CD4-positive, alpha-beta T cell treated with Interleukin-15 for 4 hours (primary cell): ENCODE data around the gene KCNV2.
"Not testable (repeated sequence)": the region's sequence is repeated elsewhere in the genome, so short reads cannot be mapped to it uniquely, and the experiment has no call there.

ENCODE experiments used
- DNase-seq: peaks from one replicate; pipeline ENCODE4 v3.0.0-alpha.2; 2020; ENCODE audit warnings: low spot score

The KCNV2 gene

DNA sequence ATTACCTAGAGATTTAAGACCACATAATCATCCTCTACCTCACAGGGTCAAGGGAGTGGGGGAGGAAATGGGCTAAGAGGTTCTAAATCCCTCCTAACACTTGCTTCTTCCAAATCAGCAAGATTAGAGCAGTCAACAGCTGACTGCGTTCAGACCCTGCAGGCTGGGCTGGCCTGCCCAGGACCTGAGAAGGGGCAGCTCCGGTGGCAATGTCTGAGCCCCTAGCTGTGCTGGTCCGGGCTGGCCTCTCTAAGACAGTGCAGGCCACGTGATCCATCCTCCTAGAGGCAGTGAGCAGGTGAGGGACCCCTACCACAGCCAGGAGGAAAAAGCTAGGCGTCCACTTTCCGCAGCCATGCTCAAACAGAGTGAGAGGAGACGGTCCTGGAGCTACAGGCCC is at the start of gene KCNV2:
Gene KCNV2, plus strand, starts transcription at position 126 of the 400 bp plus-strand sequence. Its CDS starts 230 bp downstream, at position 356.
- no peak for DNase-seq

DNA sequence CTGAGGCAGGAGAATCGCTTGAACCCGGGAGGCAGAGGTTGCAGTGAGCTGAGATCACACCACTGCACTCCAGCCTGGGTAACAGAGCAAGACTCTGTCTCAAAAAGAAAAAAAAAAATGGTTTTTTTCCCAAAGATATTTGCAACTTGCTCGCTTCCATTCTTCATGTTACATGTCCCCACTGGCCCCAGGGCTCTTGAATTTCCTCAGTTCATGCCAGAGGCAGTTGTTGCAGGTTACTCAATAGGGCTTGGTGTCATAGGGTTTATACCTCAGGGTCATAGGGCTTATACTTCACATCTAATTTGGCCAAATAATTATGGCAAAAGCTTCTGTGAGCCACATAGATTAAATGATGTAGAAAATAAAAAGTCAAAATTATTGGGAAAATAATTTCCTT is 44.1 kb upstream of the KCNV2 start:
- DNase-seq = no peak

DNA sequence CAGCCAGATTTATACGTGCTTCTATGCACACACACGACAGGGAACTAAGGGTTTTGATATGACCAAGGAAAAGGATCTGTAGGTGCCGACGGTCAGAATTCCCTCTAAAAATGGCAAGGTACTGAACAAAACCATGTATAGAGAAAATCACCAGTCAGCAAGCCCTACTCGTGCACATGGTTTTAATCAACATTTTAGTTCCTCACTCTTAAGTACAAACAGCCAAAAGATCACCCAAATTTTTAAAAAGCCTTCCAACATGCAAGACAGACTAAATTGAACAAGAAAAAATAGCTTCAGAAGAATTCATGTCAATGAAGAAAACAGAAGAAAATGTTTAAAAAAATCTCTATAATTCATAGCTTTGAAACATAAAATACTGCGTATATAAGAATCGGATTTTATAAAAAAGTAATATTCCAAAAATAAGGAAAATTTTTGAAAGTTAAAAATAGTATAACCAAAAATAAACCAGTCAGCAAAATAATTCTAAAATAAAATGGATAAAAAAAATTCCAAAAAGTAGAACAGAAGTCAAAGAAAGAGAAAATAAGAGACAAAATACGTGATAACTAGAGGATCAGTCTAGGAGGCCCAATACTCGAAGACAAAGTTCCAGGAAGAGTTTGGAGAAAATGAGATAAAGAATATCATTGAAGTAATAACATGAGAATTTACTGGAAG is 43.0 kb upstream of the KCNV2 start:
- no peak for DNase-seq

DNA sequence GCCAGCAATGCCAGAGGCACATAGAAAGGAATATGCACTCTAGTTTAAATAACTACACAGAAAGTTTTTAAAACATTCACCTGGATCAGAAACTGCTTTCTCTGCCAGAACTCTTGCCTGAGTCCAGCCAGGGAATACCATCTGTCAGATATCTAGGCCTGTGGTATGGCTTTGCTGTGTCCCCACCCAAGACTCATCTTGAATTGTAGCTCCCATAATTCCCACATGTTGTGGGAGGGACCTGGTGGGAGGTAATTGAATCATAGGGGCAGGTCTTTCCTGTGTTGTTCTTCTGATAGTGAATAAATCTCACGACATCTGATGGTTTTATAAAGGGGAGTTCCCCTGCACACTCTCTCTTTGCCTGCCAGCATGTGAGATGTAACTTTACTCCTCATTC is 41.5 kb upstream of the KCNV2 start:
- no peak for DNase-seq

DNA sequence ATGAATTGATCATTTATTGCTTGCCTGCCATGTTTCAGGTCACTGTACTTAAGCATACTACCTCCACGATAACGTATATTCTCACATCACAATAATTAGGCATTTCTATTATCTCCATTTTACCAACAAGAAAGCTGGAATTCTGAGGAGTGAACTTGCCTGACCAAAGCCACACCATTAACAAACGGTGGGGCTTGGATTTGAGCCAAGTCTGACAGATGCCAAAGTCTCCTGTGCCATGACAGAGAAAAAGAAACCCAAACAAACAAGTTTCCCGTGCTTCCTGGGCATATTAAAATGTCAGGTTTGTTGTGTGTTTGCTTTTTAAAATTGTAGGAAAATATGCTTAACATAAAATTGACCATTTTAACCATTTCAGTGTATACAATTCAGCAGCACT is 40.8 kb upstream of the KCNV2 start:
- no peak for DNase-seq

DNA sequence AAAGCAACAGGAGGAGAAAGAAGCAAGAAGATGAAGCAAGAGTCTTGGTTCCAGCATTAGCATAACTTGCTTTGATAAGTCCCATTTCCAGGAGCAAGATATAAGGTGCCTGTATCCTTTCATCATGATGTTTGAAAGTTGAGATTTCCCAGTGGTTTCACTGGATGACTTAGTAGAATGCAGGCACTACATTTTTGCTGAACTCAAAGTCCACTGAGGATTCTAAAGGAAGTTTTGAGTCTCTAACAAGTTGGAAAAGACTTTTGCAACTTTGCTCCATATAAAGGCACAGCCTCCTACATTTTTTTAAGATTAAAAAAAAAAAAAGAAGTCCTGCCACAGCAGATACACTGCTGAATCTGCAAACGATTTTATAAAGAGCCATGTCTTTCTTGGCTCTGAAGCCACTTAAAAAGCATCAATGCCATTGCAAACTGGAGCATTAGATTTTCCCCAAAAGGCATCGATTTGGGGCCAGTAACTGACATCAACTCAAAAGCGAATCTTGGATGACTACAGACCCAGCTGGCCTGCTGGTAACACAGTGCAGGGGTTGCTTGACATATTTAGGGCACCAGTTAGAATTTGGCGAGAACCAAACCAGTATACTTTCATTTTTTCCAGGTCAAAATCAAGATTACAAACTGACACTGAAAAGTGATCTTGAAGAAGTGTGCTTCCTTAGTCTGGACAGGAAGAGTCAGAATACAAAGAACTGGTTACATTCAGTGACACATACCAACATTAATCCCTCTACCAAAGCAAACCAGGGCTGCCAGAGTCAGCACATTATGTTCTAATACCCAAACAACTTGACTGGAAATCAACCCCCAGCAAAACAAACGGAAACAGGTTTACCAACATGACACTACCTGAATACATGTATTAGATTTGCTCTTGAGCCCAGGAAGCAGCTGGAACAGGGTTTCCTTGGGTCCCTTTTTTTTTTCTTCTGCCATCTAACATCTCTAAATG is 39.1 kb upstream of the KCNV2 start:
- no peak for DNase-seq

DNA sequence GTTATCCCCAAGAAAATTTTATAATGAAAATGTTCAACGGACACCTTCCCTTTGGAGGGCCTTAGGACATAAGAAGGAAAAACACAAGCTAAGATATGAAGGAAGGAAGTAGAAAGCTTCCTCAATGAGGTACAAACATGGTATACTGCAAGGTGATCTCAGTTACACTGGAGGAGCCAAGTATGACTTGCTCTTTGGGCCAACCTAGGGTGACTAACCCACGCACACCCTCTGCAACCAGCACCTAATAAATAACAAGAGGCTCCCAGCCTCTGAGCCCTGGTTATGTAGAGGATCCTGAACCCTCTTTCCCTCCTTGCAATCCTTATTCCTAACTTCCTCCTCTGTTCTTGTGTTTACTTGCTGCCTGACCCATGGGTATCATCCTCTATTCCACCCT is 38.3 kb upstream of the KCNV2 start:
- DNase-seq = no peak

DNA sequence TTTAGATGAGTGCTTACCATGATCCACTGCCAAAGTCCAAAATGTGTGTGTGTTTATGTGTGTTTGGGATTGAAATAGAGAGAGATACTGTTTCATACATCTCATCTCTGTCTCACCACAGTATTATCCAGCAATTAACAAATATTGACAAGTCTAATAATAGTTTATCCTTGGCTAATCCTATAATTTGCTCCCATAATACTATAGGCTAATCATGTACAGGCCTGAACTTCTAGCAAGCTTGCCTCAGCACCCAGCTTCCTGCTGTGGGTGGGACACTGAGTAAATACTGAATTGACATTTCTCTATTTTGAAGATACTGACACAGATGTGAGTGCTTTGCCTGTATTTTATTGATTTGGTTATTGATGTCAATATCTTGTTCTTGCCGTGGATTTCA is 35.3 kb upstream of the KCNV2 start:
- no peak for DNase-seq

DNA sequence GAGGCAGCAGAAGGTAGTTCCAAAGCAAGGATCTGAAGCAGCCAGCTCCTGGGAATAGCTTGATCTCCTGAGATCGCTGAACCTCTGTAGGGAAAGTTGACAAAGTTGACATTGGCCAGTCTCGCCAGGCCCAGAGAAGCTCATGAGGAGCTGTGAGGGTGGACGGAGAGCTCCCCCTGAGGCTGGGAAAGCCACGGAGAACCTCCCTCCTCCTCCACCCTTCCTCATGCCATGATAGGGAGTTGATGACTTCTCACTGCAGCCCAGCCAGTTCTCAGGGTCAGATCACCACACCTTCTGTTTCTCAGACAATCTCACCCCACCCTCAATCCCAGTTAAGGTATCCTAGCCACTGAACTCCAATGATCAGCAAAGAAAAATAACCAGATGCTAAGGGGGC is 30.4 kb upstream of the KCNV2 start:
- DNase-seq = no peak

DNA sequence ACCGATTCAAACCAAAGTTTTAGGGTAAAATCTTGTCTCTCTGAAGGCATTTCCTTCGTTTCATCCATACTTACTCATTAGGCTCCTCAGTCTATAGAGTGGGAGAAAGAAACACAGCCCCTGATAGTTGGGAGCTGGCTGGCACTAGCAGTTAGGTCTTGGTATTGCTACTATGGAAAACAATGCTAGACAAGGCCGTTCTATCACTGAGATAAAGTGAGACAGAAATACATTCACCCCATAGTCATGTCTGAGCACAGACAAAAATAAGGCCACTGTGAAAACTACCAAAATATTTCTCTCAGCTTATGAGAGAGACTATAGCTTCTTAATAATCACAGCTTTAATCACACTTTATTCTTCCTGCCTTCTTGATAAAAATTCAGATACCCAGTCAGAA is 28.7 kb upstream of the KCNV2 start:
- no peak for DNase-seq

DNA sequence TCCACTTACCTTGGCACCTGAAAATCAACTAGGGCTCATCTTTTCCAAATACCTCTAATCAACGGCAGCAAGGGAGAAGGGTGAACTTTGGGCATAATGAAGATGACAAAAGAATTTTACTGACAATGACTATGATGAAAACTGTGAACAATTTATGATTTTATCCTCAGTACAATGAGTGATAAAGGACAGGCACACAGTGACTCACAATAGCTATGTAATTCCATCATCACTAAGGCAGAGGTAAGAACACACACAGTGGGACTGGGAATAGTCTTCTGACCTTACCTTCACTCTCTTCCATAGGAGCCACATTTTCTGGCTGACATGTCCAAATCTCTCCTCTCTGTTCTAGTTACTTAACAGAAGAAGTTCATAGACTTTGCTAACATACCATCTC is 26.1 kb upstream of the KCNV2 start:
- no peak for DNase-seq

DNA sequence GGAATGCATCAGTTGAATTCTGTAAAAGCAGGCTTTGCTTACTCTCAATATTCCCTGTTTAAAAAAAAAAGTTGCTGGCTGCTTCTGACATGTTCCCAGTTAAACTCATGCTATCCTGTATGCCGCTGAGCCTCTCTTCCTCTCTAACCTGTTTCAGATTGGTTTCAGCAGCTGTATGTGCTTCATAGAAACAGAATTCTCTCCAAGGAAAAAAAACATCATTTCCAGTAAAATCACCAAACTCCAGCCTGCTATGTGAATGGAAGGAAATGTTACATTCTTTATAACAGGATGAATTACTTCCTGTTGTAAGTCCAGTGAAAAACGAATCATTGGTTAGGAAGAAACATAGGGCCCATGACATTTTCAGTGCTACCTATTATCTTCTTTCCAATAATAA is 25.7 kb upstream of the KCNV2 start:
- DNase-seq = no peak

DNA sequence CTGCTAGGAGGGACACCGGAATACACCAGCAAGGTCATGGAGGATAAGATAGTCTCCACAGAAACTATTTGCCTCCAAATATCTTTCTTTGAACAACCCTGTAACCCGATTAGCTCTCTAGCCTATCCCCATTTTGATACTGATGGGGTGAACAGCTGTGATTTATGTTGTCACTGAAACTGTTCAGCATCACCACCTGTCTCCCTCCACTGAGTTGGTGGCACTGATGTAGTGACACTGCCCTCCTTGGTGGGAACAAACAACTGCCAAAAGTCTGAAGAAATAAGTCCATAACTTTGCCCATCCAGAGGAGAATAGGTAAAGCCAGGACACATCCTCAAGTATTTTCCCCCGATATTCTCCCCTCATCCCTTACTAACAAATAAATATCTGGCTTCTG is 24.3 kb upstream of the KCNV2 start:
- DNase-seq = no peak

DNA sequence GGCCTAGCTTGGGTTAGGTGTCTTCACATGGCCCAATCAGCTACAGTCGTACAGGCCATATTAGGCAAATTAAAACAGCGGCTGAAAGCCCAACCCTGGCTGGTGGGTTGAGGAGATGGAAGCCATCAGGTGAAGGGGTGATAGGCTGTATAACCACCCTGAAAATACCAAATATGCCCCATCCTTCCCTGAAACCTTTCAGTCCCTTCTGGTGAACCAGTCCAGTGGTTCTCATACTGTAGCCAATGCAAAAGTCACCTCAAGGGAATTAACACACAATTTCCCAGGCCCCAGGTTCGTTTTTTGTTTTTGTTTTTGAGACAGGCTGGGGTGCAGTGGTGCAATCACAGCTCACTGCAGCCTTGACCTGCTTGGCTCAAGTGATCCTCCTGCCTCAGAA is 19.8 kb upstream of the KCNV2 start:
- DNase-seq = no peak

DNA sequence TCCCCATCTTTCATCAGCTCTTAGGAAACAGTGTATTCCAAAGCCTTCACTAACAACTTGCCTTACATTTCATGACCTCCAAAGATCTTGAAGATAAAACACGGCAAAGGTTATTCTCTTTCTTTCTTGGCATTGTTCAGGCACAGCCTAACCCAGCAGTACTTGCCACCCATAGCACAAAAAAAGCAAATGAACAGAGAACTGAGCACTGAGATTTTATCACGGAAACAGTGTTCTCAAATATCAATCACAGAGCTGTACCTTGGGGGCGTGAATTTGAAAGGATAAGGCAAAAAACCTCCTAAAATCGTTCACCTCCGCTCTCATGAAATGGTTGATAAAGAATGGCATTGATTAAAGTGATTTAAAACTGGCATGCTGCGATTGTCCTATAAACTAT is 16.9 kb upstream of the KCNV2 start:
- DNase-seq = no peak

DNA sequence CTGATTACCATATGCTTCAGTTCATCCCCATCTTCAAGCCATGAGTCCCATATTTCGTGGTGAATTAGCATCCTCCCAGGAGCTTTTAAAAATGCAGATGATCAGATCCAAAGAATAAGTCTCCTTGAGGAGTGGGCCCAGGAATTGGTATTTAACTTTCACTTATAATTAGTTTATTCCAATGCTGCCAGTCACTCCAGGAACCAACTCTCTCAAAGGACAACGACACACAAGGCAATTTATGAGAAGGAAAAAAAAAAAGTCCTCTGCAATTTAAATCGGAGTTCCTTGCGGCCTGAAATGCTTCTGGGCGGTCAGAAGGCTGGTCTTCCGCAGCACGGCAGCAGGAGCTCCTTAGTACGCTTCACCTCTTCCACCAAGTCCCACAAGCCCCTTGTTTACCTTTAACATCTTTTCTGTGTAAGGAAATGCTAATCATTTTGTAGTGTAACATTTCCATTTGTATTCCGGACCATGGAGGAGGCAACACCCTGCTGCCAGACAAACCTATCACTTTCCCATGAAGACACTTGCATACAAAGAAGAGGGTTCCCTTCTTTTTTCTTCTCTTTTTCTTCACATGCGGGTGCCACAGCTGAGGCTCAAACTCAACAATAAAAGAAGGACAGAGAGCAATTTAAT is 16.3 kb upstream of the KCNV2 start:
- no peak for DNase-seq

DNA sequence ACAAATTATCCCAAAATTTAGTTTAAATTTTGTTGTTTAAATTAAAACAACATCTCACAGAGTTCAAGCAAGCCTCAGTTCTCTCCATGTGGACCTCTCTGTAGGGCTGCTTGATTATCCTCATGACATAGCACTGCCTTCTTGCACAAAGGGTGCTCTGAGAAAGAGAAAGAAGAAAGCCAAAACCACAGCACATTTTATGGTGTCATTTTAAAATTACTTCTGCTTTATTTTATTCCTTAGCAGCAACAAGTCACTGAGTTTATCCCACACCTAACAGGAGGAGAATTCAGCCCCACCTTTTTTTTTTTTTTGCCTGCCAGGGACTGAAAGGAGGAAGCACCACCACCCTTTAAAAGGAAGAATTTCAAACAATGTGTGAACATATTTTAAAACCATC is 12.8 kb upstream of the KCNV2 start:
- DNase-seq = no peak

DNA sequence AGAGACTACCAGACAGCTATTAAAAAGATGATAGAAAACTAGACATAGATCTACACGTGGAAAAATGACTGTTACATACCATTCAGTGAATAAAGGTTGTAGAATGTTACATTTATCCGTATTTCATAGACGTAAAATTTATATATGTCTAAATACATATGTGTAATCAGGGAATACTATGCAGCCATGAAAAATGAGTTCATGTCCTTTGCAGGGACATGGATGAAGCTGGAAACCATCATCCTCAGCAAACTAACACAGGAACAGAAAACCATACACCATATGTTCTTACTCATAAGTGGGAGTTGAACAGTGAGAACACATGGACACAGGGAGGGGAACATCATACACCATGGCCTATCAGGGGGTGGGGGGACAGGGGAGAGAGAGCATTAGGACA is 10.1 kb upstream of the KCNV2 start:
- not testable (repeated sequence) for DNase-seq

DNA sequence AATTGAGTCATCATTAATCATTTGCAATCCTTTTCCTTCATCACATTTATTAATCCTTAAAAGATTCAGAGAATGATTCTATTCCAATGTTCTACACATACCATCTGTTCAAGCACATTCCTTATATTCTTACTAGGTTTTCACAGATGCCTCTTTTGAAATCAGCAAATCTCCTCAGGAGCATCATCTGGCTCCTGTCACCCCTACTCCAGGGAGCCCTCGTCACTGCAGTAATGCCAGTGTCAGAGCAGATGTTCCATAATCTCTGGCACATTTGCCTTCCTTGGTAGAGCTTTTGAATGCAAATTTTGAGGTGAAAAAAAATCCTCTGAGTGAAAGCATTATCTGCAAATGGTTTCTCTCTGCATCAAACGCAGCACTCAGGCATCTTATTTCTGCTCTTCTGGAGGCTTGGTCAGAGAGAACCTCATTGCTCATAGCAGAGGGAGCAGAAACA is 7.6 kb upstream of the KCNV2 start:
- DNase-seq = no peak

DNA sequence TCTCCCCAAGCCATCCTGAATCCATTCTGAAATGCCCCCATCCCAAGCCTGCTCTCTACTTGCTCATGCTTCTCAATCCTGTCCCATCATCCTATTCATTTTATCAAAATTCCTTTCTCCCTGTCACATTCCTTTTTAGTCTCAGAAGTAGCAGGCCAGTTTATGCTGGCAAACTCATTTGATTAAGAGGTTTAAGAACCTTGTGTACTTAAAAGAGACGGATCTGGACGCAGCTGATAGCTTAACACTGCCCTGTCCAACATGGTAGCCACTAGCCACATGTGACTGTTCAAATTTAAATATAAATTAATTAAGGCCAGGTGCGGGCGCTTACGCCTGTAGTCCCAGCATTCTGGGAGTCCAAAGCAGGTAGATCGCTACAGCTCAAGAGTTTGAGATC is 5.6 kb upstream of the KCNV2 start:
- DNase-seq = no peak

DNA sequence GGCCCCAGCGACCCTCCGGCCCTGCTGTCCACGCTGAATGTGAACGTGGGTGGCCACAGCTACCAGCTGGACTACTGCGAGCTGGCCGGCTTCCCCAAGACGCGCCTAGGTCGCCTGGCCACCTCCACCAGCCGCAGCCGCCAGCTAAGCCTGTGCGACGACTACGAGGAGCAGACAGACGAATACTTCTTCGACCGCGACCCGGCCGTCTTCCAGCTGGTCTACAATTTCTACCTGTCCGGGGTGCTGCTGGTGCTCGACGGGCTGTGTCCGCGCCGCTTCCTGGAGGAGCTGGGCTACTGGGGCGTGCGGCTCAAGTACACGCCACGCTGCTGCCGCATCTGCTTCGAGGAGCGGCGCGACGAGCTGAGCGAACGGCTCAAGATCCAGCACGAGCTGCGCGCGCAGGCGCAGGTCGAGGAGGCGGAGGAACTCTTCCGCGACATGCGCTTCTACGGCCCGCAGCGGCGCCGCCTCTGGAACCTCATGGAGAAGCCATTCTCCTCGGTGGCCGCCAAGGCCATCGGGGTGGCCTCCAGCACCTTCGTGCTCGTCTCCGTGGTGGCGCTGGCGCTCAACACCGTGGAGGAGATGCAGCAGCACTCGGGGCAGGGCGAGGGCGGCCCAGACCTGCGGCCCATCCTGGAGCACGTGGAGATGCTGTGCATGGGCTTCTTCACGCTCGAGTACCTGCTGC is 839 bp downstream of the KCNV2 start:
- DNase-seq = no peak

DNA sequence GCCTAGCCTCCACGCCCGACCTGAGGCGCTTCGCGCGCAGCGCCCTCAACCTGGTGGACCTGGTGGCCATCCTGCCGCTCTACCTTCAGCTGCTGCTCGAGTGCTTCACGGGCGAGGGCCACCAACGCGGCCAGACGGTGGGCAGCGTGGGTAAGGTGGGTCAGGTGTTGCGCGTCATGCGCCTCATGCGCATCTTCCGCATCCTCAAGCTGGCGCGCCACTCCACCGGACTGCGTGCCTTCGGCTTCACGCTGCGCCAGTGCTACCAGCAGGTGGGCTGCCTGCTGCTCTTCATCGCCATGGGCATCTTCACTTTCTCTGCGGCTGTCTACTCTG is 1.4 kb downstream of the KCNV2 start:
- DNase-seq = no peak
